Measurements from ENCODE around the gene ADCYAP1R1.

DNA sequence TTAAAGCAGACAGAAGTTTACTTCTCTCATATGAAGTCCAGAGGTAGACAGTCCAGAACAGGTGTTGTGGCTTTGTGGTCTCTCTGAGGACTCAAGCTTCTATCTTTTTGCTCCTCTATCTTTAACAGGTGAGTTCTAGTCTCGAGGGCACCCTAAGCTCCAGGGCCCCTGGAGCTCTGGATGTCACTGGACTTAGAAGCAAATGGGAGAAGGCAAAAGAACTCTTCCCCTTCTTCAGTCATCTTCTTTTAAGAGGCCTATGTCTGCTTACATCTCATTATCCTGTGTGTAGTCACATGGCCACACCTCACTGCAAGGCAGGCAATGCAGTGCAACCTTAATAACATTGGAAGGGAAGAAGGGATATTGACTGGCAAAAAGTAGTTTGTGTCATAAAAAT is 61.6 kb downstream of the ADCYAP1R1 start:
- TF ChIP-seq CREB1 (IDR thresholded peaks at IDR 0.05; ENCODE audit: low read depth) (no peak), MAX (IDR thresholded peaks at IDR 0.05) (no peak), CEBPB (IDR thresholded peaks at IDR 0.05) (no peak), TCF12 (IDR thresholded peaks at IDR 0.05; ENCODE audit: low read depth) (no peak), EP300 (IDR thresholded peaks at IDR 0.05; ENCODE audit: borderline replicate concordance) (no peak), NFIC (IDR thresholded peaks at IDR 0.05) (no peak)
- TF ChIP-seq, protein P1, sequence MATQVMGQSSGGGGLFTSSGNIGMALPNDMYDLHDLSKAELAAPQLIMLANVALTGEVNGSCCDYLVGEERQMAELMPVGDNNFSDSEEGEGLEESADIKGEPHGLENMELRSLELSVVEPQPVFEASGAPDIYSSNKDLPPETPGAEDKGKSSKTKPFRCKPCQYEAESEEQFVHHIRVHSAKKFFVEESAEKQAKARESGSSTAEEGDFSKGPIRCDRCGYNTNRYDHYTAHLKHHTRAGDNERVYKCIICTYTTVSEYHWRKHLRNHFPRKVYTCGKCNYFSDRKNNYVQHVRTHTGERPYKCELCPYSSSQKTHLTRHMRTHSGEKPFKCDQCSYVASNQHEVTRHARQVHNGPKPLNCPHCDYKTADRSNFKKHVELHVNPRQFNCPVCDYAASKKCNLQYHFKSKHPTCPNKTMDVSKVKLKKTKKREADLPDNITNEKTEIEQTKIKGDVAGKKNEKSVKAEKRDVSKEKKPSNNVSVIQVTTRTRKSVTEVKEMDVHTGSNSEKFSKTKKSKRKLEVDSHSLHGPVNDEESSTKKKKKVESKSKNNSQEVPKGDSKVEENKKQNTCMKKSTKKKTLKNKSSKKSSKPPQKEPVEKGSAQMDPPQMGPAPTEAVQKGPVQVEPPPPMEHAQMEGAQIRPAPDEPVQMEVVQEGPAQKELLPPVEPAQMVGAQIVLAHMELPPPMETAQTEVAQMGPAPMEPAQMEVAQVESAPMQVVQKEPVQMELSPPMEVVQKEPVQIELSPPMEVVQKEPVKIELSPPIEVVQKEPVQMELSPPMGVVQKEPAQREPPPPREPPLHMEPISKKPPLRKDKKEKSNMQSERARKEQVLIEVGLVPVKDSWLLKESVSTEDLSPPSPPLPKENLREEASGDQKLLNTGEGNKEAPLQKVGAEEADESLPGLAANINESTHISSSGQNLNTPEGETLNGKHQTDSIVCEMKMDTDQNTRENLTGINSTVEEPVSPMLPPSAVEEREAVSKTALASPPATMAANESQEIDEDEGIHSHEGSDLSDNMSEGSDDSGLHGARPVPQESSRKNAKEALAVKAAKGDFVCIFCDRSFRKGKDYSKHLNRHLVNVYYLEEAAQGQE (IDR thresholded peaks at IDR 0.05; ENCODE audit: low read depth), result no peak
